GM21423 (cell line): ENCODE data around the gene BACH1.

ENCODE experiments used
- ATAC-seq: cut with Tn5 transposase; IDR thresholded peaks from one replicate; pipeline ENCODE4 v1.9.1; 2021; ENCODE audit warnings: mild to moderate bottlenecking, moderate library complexity; ENCODE audit not compliant: unreplicated experiment

BACH1 gene

GRCh38 chr21:29376556-29376955 lies 77.8 kb downstream of the BACH1 start:
- ATAC-seq: peak; percentile 81

- no peak for ATAC-seq
Measured at GRCh38 chr21:29377266-29377665, 78.5 kb downstream of the BACH1 start.

GRCh38 chr21:29378832-29379231 lies 80.1 kb downstream of the BACH1 start:
- ATAC-seq: no peak

- ATAC-seq: no peak
Measured at GRCh38 chr21:29379517-29380054, 80.9 kb downstream of the BACH1 start.

- no peak for ATAC-seq
Measured at GRCh38 chr21:29382030-29382654, 83.4 kb downstream of the BACH1 start.

GRCh38 chr21:29384683-29385359 lies 86.1 kb downstream of the BACH1 start:
- no peak for ATAC-seq

GRCh38 chr21:29385934-29386520 lies 87.3 kb downstream of the BACH1 start:
- ATAC-seq: no peak

GRCh38 chr21:29386803-29387202 lies 88.1 kb downstream of the BACH1 start:
- ATAC-seq: no peak

- no peak for ATAC-seq
Measured at GRCh38 chr21:29387598-29387997, 88.9 kb downstream of the BACH1 start.

GRCh38 chr21:29389136-29389535 lies 90.4 kb downstream of the BACH1 start:
- no peak for ATAC-seq

GRCh38 chr21:29390778-29391177 lies 92.1 kb downstream of the BACH1 start:
- ATAC-seq: no peak

GRCh38 chr21:29394051-29394450 lies 95.3 kb downstream of the BACH1 start:
- ATAC-seq: no peak
